Measurements from ENCODE around the gene RORC. TPM values are rescaled to one million over a fixed set of nuclear protein-coding genes. Genes with fewer than 3 reads are reported as not detected.
A peak's percentile ranks its signal among the peaks of the same experiment; 100 is the strongest.

The RORC gene
- total and polyA plus RNA-seq, 8 donors: 1.4 to 28.1 (median 13.0) TPM

GRCh38 chr1:151762941-151763921 lies 68.4 kb downstream of the RORC start, which contains the start of gene MRPL9:
MRPL9 (minus strand) TSS chr1:151763496; CDS start chr1:151763479, 17 bp downstream.
- Histone ChIP-seq H3K4me1 (peaks cover 13 to 22% (median 18%) of the 10 kb centered on the region in 4 donors), H3K27me3 (no peaks in the 10 kb centered on the region), H3K36me3 (peaks cover 21 to 41% (median 40%) of the 10 kb centered on the region in 4 donors), H3K4me3 (peak within 1 kb of the TSS; percentile 69 to 92 (median 80)), H3K27ac (peak within 1 kb of the TSS; percentile 82 to 93 (median 89)), H3K9me3 (no peaks in the 10 kb centered on the region)
- intact Hi-C loops (cut with DNase I; ENCODE audit: low total_unique reads): no loop called here
- TF ChIP-seq EP300 (IDR thresholded peaks at IDR 0.05): no peak
- peak; percentile 21 to 71 (median 69) for TF ChIP-seq POLR2AphosphoS5 (IDR thresholded peaks at IDR 0.05)
- whole genome bisulfite sequencing, 5 donors: 0 to 1% (median 1%) methylated on average over 35 to 68 of the region's 68 CpGs
- DNase-seq: peak; percentile 84 to 94

- intact Hi-C loops (cut with DNase I; ENCODE audit: low total_unique reads): no loop called here
- Histone ChIP-seq H3K4me3 (no peak overlapping the region), H3K9me3 (no peaks in the 10 kb centered on the region), H3K27ac (no peak overlapping the region), H3K4me1 (peaks cover 13 to 22% (median 18%) of the 10 kb centered on the region in 4 donors), H3K27me3 (no peaks in the 10 kb centered on the region), H3K36me3 (peaks cover 21 to 65% (median 56%) of the 10 kb centered on the region in 4 donors)
- DNase-seq: no peak
- 73 to 95% (median 91%) methylated on average over 7 of the region's 7 CpGs for WGBS, 5 donors
- TF ChIP-seq EP300 (IDR thresholded peaks at IDR 0.05) (no peak), POLR2A (IDR thresholded peaks at IDR 0.05) (no peak), CTCF (IDR thresholded peaks at IDR 0.05) (no peak), POLR2AphosphoS5 (IDR thresholded peaks at IDR 0.05) (no peak)
These were observed 70.8 kb downstream of the RORC start for GRCh38 chr1:151760597-151761385.

GRCh38 chr1:151759241-151759640 lies 72.4 kb downstream of the RORC start:
- H3K27ac ChIP-seq: no peak overlapping the region
- no peak overlapping the region for H3K4me3 ChIP-seq
- peaks cover 13 to 21% (median 16%) of the 10 kb centered on the region in 4 donors for H3K4me1 ChIP-seq
- H3K36me3 ChIP-seq: peaks cover 21 to 69% (median 56%) of the 10 kb centered on the region in 4 donors
- TF ChIP-seq POLR2A (IDR thresholded peaks at IDR 0.05): no peak
- no peak for TF ChIP-seq POLR2AphosphoS5 (IDR thresholded peaks at IDR 0.05)
- no peak for TF ChIP-seq CTCF (IDR thresholded peaks at IDR 0.05)
- TF ChIP-seq EP300 (IDR thresholded peaks at IDR 0.05): no peak
- H3K27me3 ChIP-seq: no peaks in the 10 kb centered on the region
- DNase-seq: no peak
- intact Hi-C loops (cut with DNase I; ENCODE audit: low total_unique reads): no loop called here
- no peaks in the 10 kb centered on the region for H3K9me3 ChIP-seq

GRCh38 chr1:151756291-151756690 lies 75.3 kb downstream of the RORC start:
- no peaks in the 10 kb centered on the region for H3K4me1 ChIP-seq
- H3K9me3 ChIP-seq: no peaks in the 10 kb centered on the region
- no peak overlapping the region for H3K27ac ChIP-seq
- no peaks in the 10 kb centered on the region for H3K27me3 ChIP-seq
- H3K4me3 ChIP-seq: no peak overlapping the region
- intact Hi-C loops (cut with DNase I; ENCODE audit: low total_unique reads): no loop called here
- no peak for DNase-seq
- 43 to 73% (median 55%) methylated on average over 1 of the region's 1 CpG for WGBS, 5 donors
- H3K36me3 ChIP-seq: peaks cover 16 to 59% (median 46%) of the 10 kb centered on the region in 4 donors
- TF ChIP-seq EP300 (IDR thresholded peaks at IDR 0.05): no peak
- no peak for TF ChIP-seq POLR2AphosphoS5 (IDR thresholded peaks at IDR 0.05)
- TF ChIP-seq POLR2A (IDR thresholded peaks at IDR 0.05): no peak
- TF ChIP-seq CTCF (IDR thresholded peaks at IDR 0.05): no peak

Small RNAs within 50 kb of the gene (small RNA-seq; reads per million reads assigned to genes)
- 0 reads per million in 4 donors for gene RF00019

Other genes with a start within 250 kb of the RORC start
- gene SNX27, start 219.8 kb downstream of the RORC start, total RNA-seq: 10 to 100 TPM in 4 of 5 donors, 1 to 10 TPM in 1; 9.3 to 82.3 (median 31.2) TPM
- gene SNX27, start 219.8 kb downstream of the RORC start, polyA plus RNA-seq: 1 to 10 TPM; 4.3 to 6.8 (median 5.8) TPM
- gene CELF3, start 115.0 kb downstream of the RORC start, total RNA-seq: 10 to 100 TPM in 1 of 5 donors, 1 to 10 TPM in 2, under 1 TPM in 1, not detected in 1; 0.73 to 39.1 (median 1.2) TPM
- gene CELF3, start 115.0 kb downstream of the RORC start, polyA plus RNA-seq: 1 to 10 TPM in 1 of 3 donors, under 1 TPM in 2; 0.92 to 4.3 (median 0.98) TPM
- gene RIIAD1, start 110.3 kb downstream of the RORC start, total RNA-seq: not detected
- 1 to 10 TPM in 1 of 3 donors, not detected in 2; 1.4 TPM for gene RIIAD1, start 110.3 kb downstream of the RORC start, polyA plus RNA-seq
- 100 to 1,000 TPM in 1 of 5 donors, 10 to 100 TPM in 4; 19.8 to 246 (median 62.9) TPM for gene MRPL9, start 68.3 kb downstream of the RORC start, total RNA-seq
- 10 to 100 TPM; 59.5 to 79.7 (median 76.3) TPM for gene MRPL9, start 68.3 kb downstream of the RORC start, polyA plus RNA-seq
- 10 to 100 TPM in 1 of 5 donors, 1 to 10 TPM in 3, under 1 TPM in 1; 0.29 to 30.4 (median 3.3) TPM for gene TDRKH, start 41.3 kb downstream of the RORC start, total RNA-seq
- gene TDRKH, start 41.3 kb downstream of the RORC start, polyA plus RNA-seq: 1 to 10 TPM; 1.9 to 2.6 (median 2.4) TPM
- gene LINGO4, start 26.4 kb downstream of the RORC start, total RNA-seq: 1 to 10 TPM in 1 of 5 donors, not detected in 4; 3.2 TPM
- under 1 TPM in 1 of 3 donors, not detected in 2; 0.06 TPM for gene LINGO4, start 26.4 kb downstream of the RORC start, polyA plus RNA-seq
- gene C2CD4D, start 8.0 kb upstream of the RORC start, total RNA-seq: under 1 TPM in 1 of 5 donors, not detected in 4; 0.58 TPM
- gene C2CD4D, start 8.0 kb upstream of the RORC start, polyA plus RNA-seq: under 1 TPM in 2 of 3 donors, not detected in 1; 0.44 to 0.73 TPM
- not detected for gene THEM5, start 21.9 kb upstream of the RORC start, total RNA-seq
- gene THEM5, start 21.9 kb upstream of the RORC start, polyA plus RNA-seq: not detected
- gene THEM4, start 77.7 kb upstream of the RORC start, total RNA-seq: 10 to 100 TPM in 3 of 5 donors, 1 to 10 TPM in 1, under 1 TPM in 1; 0.89 to 48.4 (median 11.6) TPM
- gene THEM4, start 77.7 kb upstream of the RORC start, polyA plus RNA-seq: 10 to 100 TPM in 2 of 3 donors, 1 to 10 TPM in 1; 9.0 to 11.2 (median 11.0) TPM
- 100 to 1,000 TPM in 2 of 5 donors, 10 to 100 TPM in 2, 1 to 10 TPM in 1; 6.4 to 308 (median 53.9) TPM for gene S100A10, start 162.1 kb upstream of the RORC start, total RNA-seq
- gene S100A10, start 162.1 kb upstream of the RORC start, polyA plus RNA-seq: 100 to 1,000 TPM; 220 to 830 (median 399) TPM
- gene S100A11, start 205.2 kb upstream of the RORC start, total RNA-seq: 100 to 1,000 TPM in 1 of 5 donors, 10 to 100 TPM in 3, 1 to 10 TPM in 1; 9.8 to 450 (median 26.1) TPM
- 1,000 to 10,000 TPM; 1,189 to 3,881 (median 1,794) TPM for gene S100A11, start 205.2 kb upstream of the RORC start, polyA plus RNA-seq

All from stomach (tissue), 9 donors.